ENCODE results near the gene OSBPL5. TPM values are rescaled to one million over a fixed set of nuclear protein-coding genes. Genes with fewer than 3 reads are reported as not detected.

The OSBPL5 gene
- total RNA-seq, 1 experiment from 2014 or later = not detected

DNA sequence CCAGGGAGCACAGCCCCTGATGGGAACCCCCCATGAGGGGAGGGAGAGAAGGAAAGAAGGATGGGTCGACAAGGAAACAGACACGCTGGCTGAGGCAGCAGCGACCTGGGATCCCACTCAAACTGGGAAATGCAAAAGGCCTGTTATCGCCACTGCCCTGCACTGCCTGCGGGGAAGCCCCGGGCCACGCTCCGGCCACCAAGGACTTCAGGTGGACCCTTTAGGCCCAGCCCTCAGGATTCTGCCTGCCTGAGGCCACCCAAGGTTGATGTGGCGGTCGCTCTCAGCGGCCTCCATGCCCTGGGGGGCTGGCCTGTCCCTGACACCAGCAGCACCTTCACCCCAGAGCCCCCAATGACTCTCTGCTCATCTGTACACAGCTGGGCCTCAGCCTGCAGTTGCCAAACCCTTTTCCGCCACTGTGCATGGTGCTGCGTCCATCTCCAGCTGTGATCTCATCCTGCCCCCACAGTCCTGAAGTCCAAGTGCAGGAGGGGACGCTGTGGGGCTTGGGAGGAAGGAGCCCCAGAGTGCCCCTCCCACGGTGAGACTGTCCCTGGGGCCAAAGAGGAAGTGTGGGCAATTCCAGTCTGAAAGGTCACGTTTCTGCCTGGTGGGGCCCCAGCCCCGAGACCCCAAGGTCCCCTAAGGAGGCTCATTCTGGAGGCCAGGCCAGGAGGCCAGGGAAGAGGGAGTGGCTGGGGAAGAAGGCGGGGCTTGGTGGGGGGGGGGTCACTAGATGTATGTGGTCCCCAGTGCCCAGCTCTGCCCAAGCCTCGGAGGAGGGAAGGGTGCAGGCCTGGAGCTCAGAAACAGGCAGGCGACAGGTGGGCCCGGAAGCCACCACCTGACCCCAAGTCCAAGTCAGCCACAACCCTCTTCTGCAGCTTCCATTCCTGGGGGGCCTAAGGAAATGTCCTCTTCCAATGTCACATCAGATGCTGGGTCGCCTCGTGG is 31.6 kb downstream of the OSBPL5 start:
- Histone ChIP-seq H3K4me3 (ENCODE audit: low read length) (no peak overlapping the region), H4K20me1 (ENCODE audit: insufficient read depth, low read depth, low read length) (no peaks in the 10 kb centered on the region), H3K27ac (ENCODE audit: low read length) (no peak overlapping the region), H3K79me2 (ENCODE audit: low read length) (no peaks in the 10 kb centered on the region), H3K4me2 (ENCODE audit: low read depth, low read length, poor library complexity, severe bottlenecking) (no peak overlapping the region), H3K9me3 (ENCODE audit: low read length) (no peaks in the 10 kb centered on the region), H3K36me3 (ENCODE audit: insufficient read depth, low read length) (no peaks in the 10 kb centered on the region), H3K4me1 (ENCODE audit: low read length) (peaks cover 4% of the 10 kb centered on the region), H3K9ac (ENCODE audit: low read length) (no peak overlapping the region), H2AFZ (ENCODE audit: low read length) (no peak overlapping the region), H3K9me2 (replicated peaks; ENCODE audit: insufficient read depth, low read length) (no peaks in the 10 kb centered on the region), H3K27me3 (ENCODE audit: low read length) (no peaks in the 10 kb centered on the region)
- DNase-seq = no peak

DNA sequence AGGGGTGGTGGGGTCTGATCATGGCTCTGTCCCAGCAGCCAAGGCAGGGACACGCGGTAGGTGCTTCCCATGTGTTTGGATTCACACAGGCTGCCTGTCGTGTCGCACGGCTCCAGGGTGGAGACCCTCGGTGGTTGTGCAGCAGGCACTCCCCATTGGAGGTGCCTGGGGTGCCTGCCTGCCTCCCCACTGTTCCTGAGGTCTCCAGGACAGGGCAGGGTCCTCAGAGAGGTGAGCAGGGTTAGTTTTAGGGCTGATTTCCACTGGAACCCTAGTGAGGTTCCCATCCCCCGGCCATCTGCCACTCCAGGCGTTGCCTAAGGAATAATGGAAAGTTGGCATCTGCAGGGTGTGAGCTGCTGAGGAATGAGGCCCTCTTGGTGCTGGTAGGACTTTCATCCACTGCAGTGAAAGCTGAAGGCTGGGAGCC is 32.3 kb downstream of the OSBPL5 start:
- no peak for DNase-seq
- Histone ChIP-seq H3K9me2 (replicated peaks; ENCODE audit: insufficient read depth, low read length) (no peaks in the 10 kb centered on the region), H3K4me2 (ENCODE audit: low read depth, low read length, poor library complexity, severe bottlenecking) (no peak overlapping the region), H3K4me3 (ENCODE audit: low read length) (no peak overlapping the region), H3K4me1 (ENCODE audit: low read length) (peaks cover 2% of the 10 kb centered on the region), H3K9ac (ENCODE audit: low read length) (no peak overlapping the region), H3K27ac (ENCODE audit: low read length) (no peak overlapping the region), H2AFZ (ENCODE audit: low read length) (no peak overlapping the region), H3K27me3 (ENCODE audit: low read length) (no peaks in the 10 kb centered on the region), H3K36me3 (ENCODE audit: insufficient read depth, low read length) (no peaks in the 10 kb centered on the region), H4K20me1 (ENCODE audit: insufficient read depth, low read depth, low read length) (no peaks in the 10 kb centered on the region), H3K9me3 (ENCODE audit: low read length) (no peaks in the 10 kb centered on the region), H3K79me2 (ENCODE audit: low read length) (no peaks in the 10 kb centered on the region)

DNA sequence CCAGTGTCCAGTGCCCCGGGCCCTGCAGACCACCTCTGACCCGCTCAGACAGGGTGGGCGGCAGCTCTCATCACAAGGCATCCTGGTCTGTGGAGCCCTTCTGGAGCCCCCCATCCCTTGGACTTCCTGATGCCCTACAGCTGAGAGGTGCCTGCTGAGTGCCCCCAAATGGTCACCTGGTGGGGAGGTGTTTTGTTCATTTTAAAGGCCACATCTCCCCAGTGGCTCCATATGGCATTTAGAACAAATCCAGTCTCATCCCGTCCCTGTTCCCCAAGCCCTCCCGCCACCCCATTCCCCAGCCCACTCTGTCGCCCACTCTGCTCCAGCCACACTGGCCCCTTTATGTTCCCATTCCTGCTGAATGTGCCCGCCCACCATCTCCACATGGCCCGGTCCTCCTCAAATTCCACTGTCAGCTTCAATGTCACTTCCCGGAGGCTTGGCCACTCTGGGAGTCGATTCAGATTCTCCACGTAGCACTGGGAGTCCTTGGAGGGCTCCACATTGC is 32.8 kb downstream of the OSBPL5 start:
- no peaks in the 10 kb centered on the region for H4K20me1 ChIP-seq (ENCODE audit: insufficient read depth, low read depth, low read length)
- H3K4me3 ChIP-seq (ENCODE audit: low read length) = no peak overlapping the region
- no peaks in the 10 kb centered on the region for H3K36me3 ChIP-seq (ENCODE audit: insufficient read depth, low read length)

DNA sequence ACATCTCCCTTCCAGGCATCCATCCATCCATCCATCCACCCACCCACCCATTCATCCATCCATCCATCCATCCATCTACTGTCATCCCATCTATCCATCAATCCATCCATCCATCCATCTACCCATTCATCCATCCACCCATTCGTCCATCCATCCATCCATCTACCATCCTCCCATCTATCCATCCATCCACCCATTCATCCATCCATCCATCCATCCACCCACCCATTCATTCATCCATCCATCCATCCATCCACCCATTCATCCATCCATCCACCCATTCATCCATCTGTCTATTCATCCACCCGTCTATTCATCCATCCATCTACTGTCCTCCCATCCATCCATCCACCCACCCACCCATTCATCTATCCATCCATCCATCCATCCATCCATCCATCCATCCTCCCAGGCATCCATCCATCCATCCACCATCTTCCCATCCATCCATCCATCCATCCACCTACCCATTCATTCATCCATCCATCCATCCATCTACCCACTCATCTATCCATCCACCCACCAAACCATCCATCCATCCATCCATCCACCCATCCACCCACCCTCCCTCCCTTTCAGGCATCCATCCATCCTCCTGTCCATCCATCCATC is 33.7 kb downstream of the OSBPL5 start:
- no peaks in the 10 kb centered on the region for H4K20me1 ChIP-seq (ENCODE audit: insufficient read depth, low read depth, low read length)
- no peak overlapping the region for H3K9ac ChIP-seq (ENCODE audit: low read length)

More for the DNA sequence above, 32.8 kb downstream of the OSBPL5 start:
- Histone ChIP-seq H3K4me1 (ENCODE audit: low read length) (no peaks in the 10 kb centered on the region), H3K9me2 (replicated peaks; ENCODE audit: insufficient read depth, low read length) (no peaks in the 10 kb centered on the region), H3K9ac (ENCODE audit: low read length) (no peak overlapping the region), H3K79me2 (ENCODE audit: low read length) (no peaks in the 10 kb centered on the region), H3K9me3 (ENCODE audit: low read length) (no peaks in the 10 kb centered on the region), H2AFZ (ENCODE audit: low read length) (no peak overlapping the region), H3K27me3 (ENCODE audit: low read length) (no peaks in the 10 kb centered on the region), H3K27ac (ENCODE audit: low read length) (no peak overlapping the region), H3K4me2 (ENCODE audit: low read depth, low read length, poor library complexity, severe bottlenecking) (no peak overlapping the region)
- no peak for DNase-seq

DNA sequence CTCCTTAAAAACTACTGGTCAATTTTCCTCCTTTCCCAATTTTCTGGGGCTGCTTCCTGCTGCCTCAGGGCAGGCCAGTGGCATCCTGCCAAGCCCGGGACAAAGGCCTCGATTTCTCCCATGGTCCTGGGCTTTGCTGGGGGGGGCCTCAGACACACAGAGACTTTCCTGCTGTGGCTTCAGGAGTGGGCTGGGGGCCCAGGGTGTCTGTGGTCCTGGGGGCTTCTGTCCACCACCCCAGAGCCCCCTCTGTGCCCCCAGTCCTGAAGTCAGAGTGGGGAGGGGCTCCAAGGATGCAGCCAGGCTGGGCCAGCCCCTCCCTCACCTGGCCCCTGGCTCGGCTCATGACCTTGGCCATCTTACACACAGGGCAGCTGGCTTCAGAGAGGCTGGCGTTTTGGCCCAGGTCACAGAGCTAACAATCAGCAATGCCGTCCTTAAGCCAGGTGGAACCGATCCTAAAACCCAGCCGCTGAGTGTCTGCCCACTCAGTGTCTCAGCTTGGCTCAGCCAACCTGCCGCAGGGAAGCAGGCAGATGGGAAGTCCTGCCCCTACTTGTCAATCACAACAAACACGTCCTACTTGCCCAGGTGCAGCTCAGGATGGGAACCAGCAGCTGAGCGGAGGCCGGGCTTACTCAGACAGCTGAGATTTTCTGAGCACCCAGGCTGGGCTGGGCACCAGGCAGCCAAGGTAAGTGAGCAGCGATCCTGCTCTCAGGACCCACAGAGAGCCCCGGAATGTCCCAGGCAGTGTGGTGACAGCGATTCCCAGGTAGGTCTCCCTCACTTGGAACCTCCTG is 34.6 kb downstream of the OSBPL5 start:
- Histone ChIP-seq H3K27ac (ENCODE audit: low read length) (no peak overlapping the region), H3K4me2 (ENCODE audit: low read depth, low read length, poor library complexity, severe bottlenecking) (no peak overlapping the region), H3K27me3 (ENCODE audit: low read length) (no peaks in the 10 kb centered on the region), H3K9me3 (ENCODE audit: low read length) (no peaks in the 10 kb centered on the region), H3K9me2 (replicated peaks; ENCODE audit: insufficient read depth, low read length) (no peaks in the 10 kb centered on the region), H2AFZ (ENCODE audit: low read length) (no peak overlapping the region), H3K9ac (ENCODE audit: low read length) (no peak overlapping the region), H3K4me3 (ENCODE audit: low read length) (no peak overlapping the region), H3K79me2 (ENCODE audit: low read length) (no peaks in the 10 kb centered on the region), H3K36me3 (ENCODE audit: insufficient read depth, low read length) (no peaks in the 10 kb centered on the region), H4K20me1 (ENCODE audit: insufficient read depth, low read depth, low read length) (no peaks in the 10 kb centered on the region), H3K4me1 (ENCODE audit: low read length) (no peaks in the 10 kb centered on the region)
- DNase-seq = no peak

More for the DNA sequence above, 33.7 kb downstream of the OSBPL5 start:
- Histone ChIP-seq H3K27ac (ENCODE audit: low read length) (no peak overlapping the region), H3K36me3 (ENCODE audit: insufficient read depth, low read length) (no peaks in the 10 kb centered on the region), H3K9me3 (ENCODE audit: low read length) (no peaks in the 10 kb centered on the region), H3K4me2 (ENCODE audit: low read depth, low read length, poor library complexity, severe bottlenecking) (no peak overlapping the region), H3K9me2 (replicated peaks; ENCODE audit: insufficient read depth, low read length) (no peaks in the 10 kb centered on the region), H3K4me3 (ENCODE audit: low read length) (no peak overlapping the region), H3K27me3 (ENCODE audit: low read length) (no peaks in the 10 kb centered on the region), H3K4me1 (ENCODE audit: low read length) (no peaks in the 10 kb centered on the region), H3K79me2 (ENCODE audit: low read length) (no peaks in the 10 kb centered on the region), H2AFZ (ENCODE audit: low read length) (no peak overlapping the region)
- no peak for DNase-seq

DNA sequence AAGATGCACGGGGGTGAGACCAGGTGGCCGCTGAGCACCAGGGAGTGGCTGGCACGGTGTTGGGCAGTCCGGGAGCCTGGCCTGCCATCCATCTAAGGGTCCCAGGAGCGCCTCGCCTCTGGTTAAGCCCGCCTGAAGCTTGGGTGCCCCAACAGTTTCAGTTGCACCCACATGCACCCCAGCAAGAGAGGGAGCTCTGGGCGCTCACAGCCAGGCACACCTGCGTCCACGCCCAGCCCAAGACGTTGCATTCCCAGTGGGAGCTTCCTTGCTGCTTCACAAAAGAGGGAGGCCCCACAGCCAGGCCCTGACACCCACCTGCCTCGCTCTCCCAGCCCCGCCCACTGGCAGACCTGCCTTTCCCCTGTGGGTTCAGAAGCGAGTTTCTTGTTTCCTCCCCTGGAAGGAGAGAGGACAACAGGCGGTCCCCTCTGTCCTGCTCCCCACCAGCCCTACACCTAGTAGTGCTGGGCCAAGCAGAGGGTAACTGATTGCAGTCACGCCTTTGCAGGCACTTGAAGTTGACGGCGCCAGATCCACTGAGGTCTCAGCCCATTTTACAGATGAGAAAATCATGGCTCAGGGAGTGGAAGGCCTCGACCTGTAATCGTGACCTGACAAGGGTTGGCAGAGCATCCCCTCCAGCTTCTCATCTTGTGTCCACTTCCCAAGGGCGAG is 35.4 kb downstream of the OSBPL5 start:
- H3K79me2 ChIP-seq (ENCODE audit: low read length) = no peaks in the 10 kb centered on the region
- no peak for DNase-seq

DNA sequence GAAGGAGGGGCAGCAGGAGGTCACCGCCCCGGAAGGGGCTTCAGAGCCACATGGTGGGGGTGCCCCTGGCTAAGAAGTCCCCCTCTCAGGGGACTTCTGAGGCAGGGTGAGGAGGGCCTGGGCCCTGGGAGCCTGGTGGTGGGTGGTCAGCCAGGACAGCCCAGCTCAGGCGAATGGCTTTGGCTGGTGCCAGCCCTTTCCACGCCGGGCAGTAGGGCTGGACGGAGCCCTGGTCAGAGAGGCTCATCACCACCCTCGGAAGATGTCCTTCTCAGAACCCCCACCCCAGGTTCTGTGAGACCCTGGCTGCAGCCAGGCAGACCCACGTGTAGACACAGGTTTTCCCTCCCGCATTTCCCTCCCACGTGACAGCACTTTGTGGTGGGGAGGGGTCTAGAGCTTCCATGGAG is 35.9 kb downstream of the OSBPL5 start:
- H3K79me2 ChIP-seq (ENCODE audit: low read length) = no peaks in the 10 kb centered on the region
- H3K9me3 ChIP-seq (ENCODE audit: low read length) = no peaks in the 10 kb centered on the region
- no peak overlapping the region for H3K4me3 ChIP-seq (ENCODE audit: low read length)
- no peaks in the 10 kb centered on the region for H3K36me3 ChIP-seq (ENCODE audit: insufficient read depth, low read length)
- H2AFZ ChIP-seq (ENCODE audit: low read length) = no peak overlapping the region
- no peak overlapping the region for H3K27ac ChIP-seq (ENCODE audit: low read length)
- no peak overlapping the region for H3K9ac ChIP-seq (ENCODE audit: low read length)
- no peaks in the 10 kb centered on the region for H3K4me1 ChIP-seq (ENCODE audit: low read length)
- no peak overlapping the region for H3K4me2 ChIP-seq (ENCODE audit: low read depth, low read length, poor library complexity, severe bottlenecking)
- H3K27me3 ChIP-seq (ENCODE audit: low read length) = no peaks in the 10 kb centered on the region
- no peak for DNase-seq
- H3K9me2 ChIP-seq (replicated peaks; ENCODE audit: insufficient read depth, low read length) = no peaks in the 10 kb centered on the region
- H4K20me1 ChIP-seq (ENCODE audit: insufficient read depth, low read depth, low read length) = no peaks in the 10 kb centered on the region

More for the DNA sequence above, 35.4 kb downstream of the OSBPL5 start:
- Histone ChIP-seq H3K4me2 (ENCODE audit: low read depth, low read length, poor library complexity, severe bottlenecking) (no peak overlapping the region), H3K36me3 (ENCODE audit: insufficient read depth, low read length) (no peaks in the 10 kb centered on the region), H3K9ac (ENCODE audit: low read length) (no peak overlapping the region), H3K4me1 (ENCODE audit: low read length) (no peaks in the 10 kb centered on the region), H3K9me2 (replicated peaks; ENCODE audit: insufficient read depth, low read length) (no peaks in the 10 kb centered on the region), H2AFZ (ENCODE audit: low read length) (no peak overlapping the region), H4K20me1 (ENCODE audit: insufficient read depth, low read depth, low read length) (no peaks in the 10 kb centered on the region), H3K27ac (ENCODE audit: low read length) (no peak overlapping the region), H3K4me3 (ENCODE audit: low read length) (no peak overlapping the region), H3K27me3 (ENCODE audit: low read length) (no peaks in the 10 kb centered on the region), H3K9me3 (ENCODE audit: low read length) (no peaks in the 10 kb centered on the region)

All from Karpas-422 (cell line).